ENCODE measurements around the gene CFAP97D1.
A peak's percentile ranks its signal among the peaks of the same experiment; 100 is the strongest.
"Not testable (repeated sequence)": the region's sequence is repeated elsewhere in the genome, so short reads cannot be mapped to it uniquely, and the experiment has no call there.

Gene CFAP97D1

GRCh38 chr17:43768943-43769342 is 11.3 kb upstream of the CFAP97D1 start:
- no peak for DNase-seq

- no peak for DNase-seq
Observed at GRCh38 chr17:43769426-43769825, 10.8 kb upstream of the CFAP97D1 start.

- no peak for DNase-seq
Observed at GRCh38 chr17:43769859-43770258, 10.4 kb upstream of the CFAP97D1 start.

GRCh38 chr17:43770957-43771356 is 9.3 kb upstream of the CFAP97D1 start:
- no peak for DNase-seq

GRCh38 chr17:43771463-43771862 is 8.8 kb upstream of the CFAP97D1 start:
- DNase-seq: no peak

- DNase-seq: no peak
Observed at GRCh38 chr17:43772877-43773648, 7.2 kb upstream of the CFAP97D1 start.

GRCh38 chr17:43774304-43775250 is 5.7 kb upstream of the CFAP97D1 start:
- DNase-seq: no peak

- DNase-seq: peak; percentile 68 to 77
Observed at GRCh38 chr17:43778337-43779144, 1.7 kb upstream of the CFAP97D1 start, which contains the start of gene DUSP3. Gene DUSP3 (minus strand): TSS chr17:43778977. CDS start chr17:43778924, 53 bp downstream.

GRCh38 chr17:43779145-43780125 is 800 bp upstream of the CFAP97D1 start:
- DNase-seq: no peak

GRCh38 chr17:43782913-43783680 is 2.9 kb downstream of the CFAP97D1 start:
- no peak for DNase-seq

- DNase-seq: no peak
Observed at GRCh38 chr17:43784068-43784467, 3.8 kb downstream of the CFAP97D1 start.

- DNase-seq: no peak
Observed at GRCh38 chr17:43784628-43785101, 4.4 kb downstream of the CFAP97D1 start.

GRCh38 chr17:43787728-43788127 is 7.5 kb downstream of the CFAP97D1 start:
- DNase-seq: no peak

GRCh38 chr17:43788540-43788939 is 8.3 kb downstream of the CFAP97D1 start:
- no peak for DNase-seq

GRCh38 chr17:43789482-43789881 is 9.2 kb downstream of the CFAP97D1 start:
- no peak for DNase-seq

- DNase-seq: no peak
Observed at GRCh38 chr17:43790311-43790940, 10.2 kb downstream of the CFAP97D1 start.

GRCh38 chr17:43791589-43791988 is 11.4 kb downstream of the CFAP97D1 start:
- no peak for DNase-seq

- DNase-seq: not testable (repeated sequence)
Observed at GRCh38 chr17:43792668-43793067, 12.4 kb downstream of the CFAP97D1 start.

- DNase-seq: not testable (repeated sequence)
Observed at GRCh38 chr17:43798024-43798423, 17.8 kb downstream of the CFAP97D1 start.

GRCh38 chr17:43799047-43799446 is 18.8 kb downstream of the CFAP97D1 start:
- no peak for DNase-seq

All from activated CD4-positive, alpha-beta T cell treated with anti-CD3 and anti-CD28 coated beads, Interleukin-2, amount 50 U/mL, for 48 hours (primary cell).